BLaER1 (cell line): Measurements from ENCODE around the gene FAM184B.
"Not testable (repeated sequence)": the region's sequence is repeated elsewhere in the genome, so short reads cannot be mapped to it uniquely, and the experiment has no call there.

Experiments used
- H3K27ac ChIP-seq: shearing (Covaris generic); formaldehyde crosslinking; 2 replicates; pipeline ENCODE4 v1.8.1; 2022
- H3K27me3 ChIP-seq: shearing (Covaris generic); formaldehyde crosslinking; 2 replicates; pipeline ENCODE4 v1.8.1; 2022
- H3K36me3 ChIP-seq: shearing (Covaris generic); formaldehyde crosslinking; 2 replicates; pipeline ENCODE4 v1.8.1; 2022
- H3K4me1 ChIP-seq: shearing (Covaris generic); formaldehyde crosslinking; 2 replicates; pipeline ENCODE4 v1.8.1; 2022
- H3K4me2 ChIP-seq: shearing (Covaris generic); formaldehyde crosslinking; 2 replicates; pipeline ENCODE4 v1.8.1; 2022
- H3K4me3 ChIP-seq: shearing (Covaris generic); formaldehyde crosslinking; 2 replicates; pipeline ENCODE4 v1.8.1; 2022
- H3K9ac ChIP-seq: shearing (Covaris generic); formaldehyde crosslinking; 2 replicates; pipeline ENCODE4 v1.8.1; 2022
- H3K9me3 ChIP-seq: shearing (Covaris generic); formaldehyde crosslinking; 2 replicates; pipeline ENCODE4 v1.8.1; 2022
- H4K20me1 ChIP-seq: shearing (Covaris generic); formaldehyde crosslinking; 2 replicates; pipeline ENCODE4 v1.8.1; 2022
- Cebpa-rat ChIP-seq: shearing (Covaris generic); IDR thresholded peaks from 2 replicates; pipeline ENCODE4 v1.8.1; 2022

FAM184B gene

GRCh38 chr4:17721496-17722355 is 59.7 kb downstream of the FAM184B start:
- no peak overlapping the region for H3K9ac ChIP-seq
- peaks cover 9% of the 10 kb centered on the region for H3K4me1 ChIP-seq
- no peaks in the 10 kb centered on the region for H3K27me3 ChIP-seq

GRCh38 chr4:17719106-17719505 is 62.3 kb downstream of the FAM184B start:
- H3K9me3 ChIP-seq, result no peaks in the 10 kb centered on the region
- no peak for TF ChIP-seq Cebpa-rat
- H3K4me3 ChIP-seq, result no peak overlapping the region
- peaks cover 9% of the 10 kb centered on the region for H3K4me1 ChIP-seq
- H3K36me3 ChIP-seq, result no peaks in the 10 kb centered on the region
- H4K20me1 ChIP-seq, result no peaks in the 10 kb centered on the region
- H3K27me3 ChIP-seq, result no peaks in the 10 kb centered on the region
- no peak overlapping the region for H3K9ac ChIP-seq
- no peak overlapping the region for H3K4me2 ChIP-seq
- no peak overlapping the region for H3K27ac ChIP-seq

More at GRCh38 chr4:17721496-17722355, 59.7 kb downstream of the FAM184B start:
- no peak overlapping the region for H3K4me3 ChIP-seq
- no peaks in the 10 kb centered on the region for H3K36me3 ChIP-seq
- TF ChIP-seq Cebpa-rat, result no peak
- H3K9me3 ChIP-seq, result no peaks in the 10 kb centered on the region
- H4K20me1 ChIP-seq, result no peaks in the 10 kb centered on the region
- peak overlapping the region; percentile 36 for H3K4me2 ChIP-seq
- no peak overlapping the region for H3K27ac ChIP-seq

GRCh38 chr4:17718471-17718870 is 63.0 kb downstream of the FAM184B start:
- Histone ChIP-seq H3K27ac (no peak overlapping the region), H3K4me1 (peaks cover 9% of the 10 kb centered on the region), H3K9ac (no peak overlapping the region), H4K20me1 (no peaks in the 10 kb centered on the region), H3K9me3 (no peaks in the 10 kb centered on the region), H3K4me3 (no peak overlapping the region), H3K36me3 (no peaks in the 10 kb centered on the region), H3K27me3 (no peaks in the 10 kb centered on the region), H3K4me2 (no peak overlapping the region)
- no peak for TF ChIP-seq Cebpa-rat

GRCh38 chr4:17717301-17717700 is 64.1 kb downstream of the FAM184B start:
- TF ChIP-seq Cebpa-rat, result no peak
- no peak overlapping the region for H3K27ac ChIP-seq
- no peaks in the 10 kb centered on the region for H4K20me1 ChIP-seq
- peaks cover 9% of the 10 kb centered on the region for H3K4me1 ChIP-seq
- H3K36me3 ChIP-seq, result no peaks in the 10 kb centered on the region
- no peak overlapping the region for H3K4me2 ChIP-seq
- H3K9ac ChIP-seq, result no peak overlapping the region
- H3K9me3 ChIP-seq, result no peaks in the 10 kb centered on the region
- no peaks in the 10 kb centered on the region for H3K27me3 ChIP-seq
- H3K4me3 ChIP-seq, result no peak overlapping the region

- no peak overlapping the region for H3K9ac ChIP-seq
- no peak overlapping the region for H3K4me2 ChIP-seq
- no peak for TF ChIP-seq Cebpa-rat
- no peaks in the 10 kb centered on the region for H3K27me3 ChIP-seq
- H3K9me3 ChIP-seq, result no peaks in the 10 kb centered on the region
- H3K36me3 ChIP-seq, result no peaks in the 10 kb centered on the region
- no peak overlapping the region for H3K27ac ChIP-seq
- no peaks in the 10 kb centered on the region for H4K20me1 ChIP-seq
- H3K4me1 ChIP-seq, result no peaks in the 10 kb centered on the region
- H3K4me3 ChIP-seq, result no peak overlapping the region
Observed at GRCh38 chr4:17715511-17715910, 65.9 kb downstream of the FAM184B start.

- Histone ChIP-seq H3K27me3 (no peaks in the 10 kb centered on the region), H3K27ac (no peak overlapping the region), H3K4me2 (no peak overlapping the region), H3K36me3 (no peaks in the 10 kb centered on the region), H3K9me3 (no peaks in the 10 kb centered on the region), H3K4me1 (no peaks in the 10 kb centered on the region), H3K9ac (no peak overlapping the region), H3K4me3 (no peak overlapping the region), H4K20me1 (no peaks in the 10 kb centered on the region)
- no peak for TF ChIP-seq Cebpa-rat
Observed at GRCh38 chr4:17713779-17714178, 67.6 kb downstream of the FAM184B start.

- H3K9me3 ChIP-seq, result no peaks in the 10 kb centered on the region
- H4K20me1 ChIP-seq, result no peaks in the 10 kb centered on the region
- H3K9ac ChIP-seq, result no peak overlapping the region
- H3K27ac ChIP-seq, result no peak overlapping the region
- no peaks in the 10 kb centered on the region for H3K27me3 ChIP-seq
- H3K4me3 ChIP-seq, result no peak overlapping the region
- TF ChIP-seq Cebpa-rat, result no peak
- no peaks in the 10 kb centered on the region for H3K36me3 ChIP-seq
- no peaks in the 10 kb centered on the region for H3K4me1 ChIP-seq
- H3K4me2 ChIP-seq, result no peak overlapping the region
Observed at GRCh38 chr4:17712166-17712565, 69.3 kb downstream of the FAM184B start.

- not testable (repeated sequence) for H3K9ac ChIP-seq, H4K20me1 ChIP-seq, H3K36me3 ChIP-seq, H3K27ac ChIP-seq, H3K27me3 ChIP-seq, H3K4me1 ChIP-seq, H3K9me3 ChIP-seq, H3K4me2 ChIP-seq, H3K4me3 ChIP-seq
Observed at GRCh38 chr4:17711206-17711605, 70.2 kb downstream of the FAM184B start.

- Histone ChIP-seq H3K27ac (no peak overlapping the region), H3K9ac (no peak overlapping the region), H4K20me1 (no peaks in the 10 kb centered on the region), H3K9me3 (no peaks in the 10 kb centered on the region), H3K4me1 (no peaks in the 10 kb centered on the region), H3K4me3 (no peak overlapping the region), H3K4me2 (no peak overlapping the region), H3K36me3 (no peaks in the 10 kb centered on the region), H3K27me3 (no peaks in the 10 kb centered on the region)
- TF ChIP-seq Cebpa-rat, result no peak
Observed at GRCh38 chr4:17709763-17710068, 71.7 kb downstream of the FAM184B start.

- Histone ChIP-seq H4K20me1 (no peaks in the 10 kb centered on the region), H3K27ac (no peak overlapping the region), H3K4me1 (no peaks in the 10 kb centered on the region), H3K36me3 (no peaks in the 10 kb centered on the region), H3K9ac (no peak overlapping the region), H3K27me3 (no peaks in the 10 kb centered on the region), H3K4me2 (no peak overlapping the region), H3K9me3 (no peaks in the 10 kb centered on the region), H3K4me3 (no peak overlapping the region)
- TF ChIP-seq Cebpa-rat, result no peak
Observed at GRCh38 chr4:17708992-17709762, 72.2 kb downstream of the FAM184B start.
